ENCODE data around the gene TAAR8. TPM values are rescaled to one million over a fixed set of nuclear protein-coding genes. Genes with fewer than 3 reads are reported as not detected.
"Not testable (repeated sequence)": the region's sequence is repeated elsewhere in the genome, so short reads cannot be mapped to it uniquely, and the experiment has no call there.

The TAAR8 gene
- total RNA-seq, 1 donor from 2014 or later: not detected

- intact Hi-C loops (cut with DNase I): no loop called here
- Histone ChIP-seq H3K9me3 (no peaks in the 10 kb centered on the region), H3K27ac (no peak overlapping the region)
These were observed 15.3 kb upstream of the TAAR8 start for GRCh38 chr6:132537145-132537544.

GRCh38 chr6:132537977-132538376, 14.5 kb upstream of the TAAR8 start, which contains the start of gene TAAR9:
TAAR9 (plus strand) TSS chr6:132538277; CDS start chr6:132538290, 13 bp downstream.
- Histone ChIP-seq H3K9me3 (no peaks in the 10 kb centered on the region), H3K36me3 (no peaks in the 10 kb centered on the region), H3K27me3 (no peaks in the 10 kb centered on the region), H3K4me1 (no peaks in the 10 kb centered on the region), H3K27ac (no peak within 1 kb of the TSS), H3K4me3 (no peak within 1 kb of the TSS)
- no peak for DNase-seq (ENCODE audit: extremely low spot score in 2 of 2)
- intact Hi-C loops (cut with DNase I): no loop called here
- TF ChIP-seq POLR2AphosphoS5 (IDR thresholded peaks at IDR 0.05; ENCODE audit: insufficient read depth in 1 of 2, low read depth in 1 of 2) (no peak), CTCF (IDR thresholded peaks at IDR 0.05) (no peak), POLR2A (IDR thresholded peaks at IDR 0.05) (no peak)

More at GRCh38 chr6:132537145-132537544, 15.3 kb upstream of the TAAR8 start:
- no peaks in the 10 kb centered on the region for H3K4me1 ChIP-seq
- H3K4me3 ChIP-seq: no peak overlapping the region
- TF ChIP-seq CTCF (IDR thresholded peaks at IDR 0.05): no peak
- no peak for TF ChIP-seq POLR2AphosphoS5 (IDR thresholded peaks at IDR 0.05; ENCODE audit: insufficient read depth in 1 of 2, low read depth in 1 of 2)
- TF ChIP-seq POLR2A (IDR thresholded peaks at IDR 0.05): no peak
- no peak for DNase-seq (ENCODE audit: extremely low spot score in 2 of 2)
- H3K36me3 ChIP-seq: no peaks in the 10 kb centered on the region
- H3K27me3 ChIP-seq: no peaks in the 10 kb centered on the region

- no peak for TF ChIP-seq POLR2AphosphoS5 (IDR thresholded peaks at IDR 0.05; ENCODE audit: insufficient read depth in 1 of 2, low read depth in 1 of 2)
- no peak for TF ChIP-seq POLR2A (IDR thresholded peaks at IDR 0.05)
- no peak for TF ChIP-seq CTCF (IDR thresholded peaks at IDR 0.05)
- no peaks in the 10 kb centered on the region for H3K27me3 ChIP-seq
- no peaks in the 10 kb centered on the region for H3K4me1 ChIP-seq
- no peak overlapping the region for H3K4me3 ChIP-seq
- no peaks in the 10 kb centered on the region for H3K9me3 ChIP-seq
- no peak for DNase-seq (ENCODE audit: extremely low spot score in 2 of 2)
- no peaks in the 10 kb centered on the region for H3K36me3 ChIP-seq
- no peak overlapping the region for H3K27ac ChIP-seq
- intact Hi-C loops (cut with DNase I): no loop called here
These were observed 7.6 kb upstream of the TAAR8 start for GRCh38 chr6:132544826-132545225.

GRCh38 chr6:132548746-132549463, 3.6 kb upstream of the TAAR8 start:
- no peak overlapping the region for H3K4me3 ChIP-seq
- intact Hi-C loops (cut with DNase I): no loop called here
- H3K9me3 ChIP-seq: no peaks in the 10 kb centered on the region
- H3K4me1 ChIP-seq: no peaks in the 10 kb centered on the region
- TF ChIP-seq POLR2A (IDR thresholded peaks at IDR 0.05): no peak
- no peak for TF ChIP-seq CTCF (IDR thresholded peaks at IDR 0.05)
- TF ChIP-seq POLR2AphosphoS5 (IDR thresholded peaks at IDR 0.05; ENCODE audit: insufficient read depth in 1 of 2, low read depth in 1 of 2): no peak
- H3K27ac ChIP-seq: no peak overlapping the region
- H3K36me3 ChIP-seq: no peaks in the 10 kb centered on the region
- no peaks in the 10 kb centered on the region for H3K27me3 ChIP-seq
- DNase-seq (ENCODE audit: extremely low spot score in 2 of 2): no peak

GRCh38 chr6:132551214-132551613, 1.3 kb upstream of the TAAR8 start:
- no peaks in the 10 kb centered on the region for H3K36me3 ChIP-seq
- intact Hi-C loops (cut with DNase I): no loop called here
- H3K27ac ChIP-seq: no peak overlapping the region
- no peak for DNase-seq (ENCODE audit: extremely low spot score in 2 of 2)
- H3K9me3 ChIP-seq: no peaks in the 10 kb centered on the region
- no peak for TF ChIP-seq POLR2A (IDR thresholded peaks at IDR 0.05)
- no peak for TF ChIP-seq POLR2AphosphoS5 (IDR thresholded peaks at IDR 0.05; ENCODE audit: insufficient read depth in 1 of 2, low read depth in 1 of 2)
- no peaks in the 10 kb centered on the region for H3K4me1 ChIP-seq
- H3K27me3 ChIP-seq: no peaks in the 10 kb centered on the region
- H3K4me3 ChIP-seq: no peak overlapping the region

- intact Hi-C loops (cut with DNase I); H3K4me3 ChIP-seq; H3K4me1 ChIP-seq; H3K9me3 ChIP-seq; H3K27me3 ChIP-seq; DNase-seq (ENCODE audit: extremely low spot score in 2 of 2); H3K27ac ChIP-seq; H3K36me3 ChIP-seq: not testable (repeated sequence)
These were observed 7.6 kb downstream of the TAAR8 start for GRCh38 chr6:132560087-132560486.

Data from vagina (tissue), 2 donors.